Ramos (cell line): Measurements from ENCODE around the gene RHOF.
"Not testable (repeated sequence)": the region's sequence is repeated elsewhere in the genome, so short reads cannot be mapped to it uniquely, and the experiment has no call there.

ENCODE experiments used
- in situ Hi-C: fragments of 300-500 bp; cut with MboI; formaldehyde crosslinking; loops from one replicate; pipeline ENCODE4 v1.14.3; 2022; ENCODE audit warnings: low sequenced_read_pairs; ENCODE audit not compliant: unreplicated experiment

Gene RHOF

GRCh38 chr12:121754836-121755235 is 38.7 kb downstream of the RHOF start:
- in situ Hi-C loops = no loop called here

- in situ Hi-C loops = no loop called here
These were observed 39.6 kb downstream of the RHOF start for GRCh38 chr12:121753844-121754264.

GRCh38 chr12:121751749-121752351 is 41.6 kb downstream of the RHOF start:
- in situ Hi-C loops = no loop called here

GRCh38 chr12:121751034-121751433 is 42.5 kb downstream of the RHOF start:
- in situ Hi-C loops = no loop called here

- in situ Hi-C loops = no loop called here
These were observed 43.0 kb downstream of the RHOF start for GRCh38 chr12:121750507-121750955.

- in situ Hi-C loops = no loop called here
These were observed 44.2 kb downstream of the RHOF start for GRCh38 chr12:121749267-121749666.

- in situ Hi-C loops = no loop called here
These were observed 44.8 kb downstream of the RHOF start for GRCh38 chr12:121748571-121749265.

- in situ Hi-C loops = no loop called here
These were observed 45.3 kb downstream of the RHOF start for GRCh38 chr12:121748218-121748570.

GRCh38 chr12:121745545-121745944 is 47.9 kb downstream of the RHOF start:
- in situ Hi-C loops = not testable (repeated sequence)

GRCh38 chr12:121741743-121742142 is 51.7 kb downstream of the RHOF start:
- in situ Hi-C loops = no loop called here

GRCh38 chr12:121740847-121741246 is 52.6 kb downstream of the RHOF start:
- in situ Hi-C loops = no loop called here

GRCh38 chr12:121738340-121738858 is 55.1 kb downstream of the RHOF start:
- in situ Hi-C loops = no loop called here

GRCh38 chr12:121733849-121734248 is 59.6 kb downstream of the RHOF start:
- in situ Hi-C loops = no loop called here

- in situ Hi-C loops = no loop called here
These were observed 62.0 kb downstream of the RHOF start for GRCh38 chr12:121731473-121731872.

- in situ Hi-C loops = no loop called here
These were observed 64.5 kb downstream of the RHOF start for GRCh38 chr12:121729021-121729420.
